PC-3 (cell line): ENCODE data around the gene PNMA6E.

Source experiments
- CTCF ChIP-seq: fragments of 300-600 bp; sonication (generic); conservative IDR thresholded peaks from 2 replicates; pipeline ENCODE4 v1.5.1; 2017; ENCODE audit warnings: antibody characterized with exemption, low read depth, mild to moderate bottlenecking, low read length
- EZH2 ChIP-seq: fragments of 300-600 bp; sonication (generic); IDR thresholded peaks from one replicate; pipeline ENCODE4 v1.6.1; 2017; ENCODE audit warnings: antibody characterized with exemption, mild to moderate bottlenecking, low read length; ENCODE audit not compliant: unreplicated experiment
- EZH2phosphoT487 ChIP-seq: fragments of 300-600 bp; sonication (generic); IDR thresholded peaks from 2 replicates; pipeline ENCODE4 v1.6.1; 2018; ENCODE audit warnings: mild to moderate bottlenecking, antibody characterized with exemption, low read length, borderline replicate concordance

DNA sequence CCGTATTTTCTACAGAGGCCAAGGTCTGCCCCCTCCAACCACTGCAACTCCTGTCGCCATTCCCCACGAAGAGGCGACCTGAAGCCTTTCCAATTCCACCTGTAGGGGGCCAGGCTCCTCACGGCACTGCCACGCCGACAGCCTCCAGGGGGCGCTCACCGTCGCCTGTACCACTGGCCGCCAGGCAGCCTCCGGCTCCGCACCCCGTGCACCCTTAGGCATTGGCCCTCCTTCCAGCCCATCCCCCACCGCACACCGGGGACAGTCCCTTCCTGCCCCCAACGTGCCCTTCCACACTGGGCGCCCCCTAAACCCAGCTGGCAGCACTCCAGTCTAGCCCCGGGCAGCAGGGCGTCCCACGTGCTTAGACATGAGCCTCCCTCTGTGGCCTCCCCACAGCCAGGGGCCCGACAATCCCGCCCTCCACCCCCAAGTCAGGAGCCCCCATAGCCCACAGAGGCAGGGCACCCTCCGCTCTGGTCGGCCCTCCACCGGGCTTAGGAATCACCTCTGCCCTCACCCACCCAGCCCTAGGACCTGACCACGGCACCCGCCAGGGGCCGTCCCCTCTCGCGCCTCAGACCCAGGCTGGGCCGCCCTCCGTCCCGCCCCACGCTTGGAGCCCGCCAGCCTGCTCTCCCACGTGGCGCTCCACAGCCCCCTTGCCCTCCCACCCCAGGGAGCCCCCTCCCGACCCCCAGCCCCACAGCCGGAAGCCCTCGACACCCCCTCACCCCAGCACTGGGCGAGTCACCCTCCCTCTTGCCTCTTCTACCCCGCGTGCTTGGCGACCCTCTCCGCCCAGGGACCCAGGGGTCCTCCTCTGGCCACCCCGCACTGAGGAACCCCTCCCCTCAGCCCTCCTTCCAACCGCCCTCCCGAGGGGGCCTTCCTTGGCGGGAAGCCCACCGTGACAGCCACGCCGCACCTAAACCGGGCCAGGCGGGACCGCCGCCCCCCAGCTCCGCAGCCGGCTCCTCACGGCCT is 711 bp downstream of the PNMA6E start:
- TF ChIP-seq CTCF (peak; percentile 95), EZH2 (no peak), EZH2phosphoT487 (no peak)
